Uterus (tissue), 2 donors: ENCODE measurements around the gene GALNT7.

Experiments used
- CTCF ChIP-seq, 4 experiments: fragments of 200-600 bp in 2 of 4; fragments of 450-650 bp in 2 of 4; sonication (generic) in 2 of 4; IDR thresholded peaks; one replicate each; pipeline ENCODE4 v1.5.1; 2016 to 2019; ENCODE audit warnings: antibody characterized with exemption in 4 of 4, mild to moderate bottlenecking in 2 of 4, moderate library complexity in 1 of 4
- POLR2A ChIP-seq, 2 donors: fragments of 450-650 bp; IDR thresholded peaks; one replicate each; pipeline ENCODE4 v1.6.1; 2016; ENCODE audit warnings: antibody characterized with exemption in 2 of 2, mild to moderate bottlenecking in 1 of 2, moderate library complexity in 1 of 2

- TF ChIP-seq CTCF (IDR thresholded peaks at IDR 0.05) (no peak), POLR2A (IDR thresholded peaks at IDR 0.05) (no peak)
These were observed 139.2 kb downstream of the GALNT7 start for GRCh38 chr4:173307778-173308177.
